K562 (cell line): ENCODE results near the gene FKRP. TPM values are rescaled to one million over a fixed set of nuclear protein-coding genes. Genes with fewer than 3 reads are reported as not detected.

Source experiments
- BMI1 ChIP-seq: fragments of 150-350 bp; IDR thresholded peaks from 2 replicates; pipeline ENCODE4 v1.6.1; 2014; ENCODE audit warnings: low read length
- DIDO1 ChIP-seq: fragments of 450-650 bp; IDR thresholded peaks from 2 replicates; pipeline ENCODE4 v1.6.1; 2016; ENCODE audit warnings: low read depth, missing biosample characterization, missing genetic modification characterization
- ETV5 ChIP-seq: sonication (generic); formaldehyde crosslinking; IDR thresholded peaks from 2 replicates; pipeline ENCODE4 v1.4.0; 2020; ENCODE audit warnings: low read depth, mild to moderate bottlenecking, missing genetic modification reagents
- FOXK2 ChIP-seq, 2 experiments: fragments of 450-650 bp; IDR thresholded peaks in 1 of 2; conservative IDR thresholded peaks in 1 of 2; 2 replicates each; pipeline ENCODE4 v1.6.1; 2016; ENCODE audit warnings: low read depth in 2 of 2, mild to moderate bottlenecking in 1 of 2
- GTF2F1 ChIP-seq: IDR thresholded peaks from 2 replicates; pipeline ENCODE4 v1.6.1; 2011; ENCODE audit warnings: low read depth, low read length, improper control_type of control experiment
- HMG20A ChIP-seq: fragments of 450-650 bp; formaldehyde crosslinking; conservative IDR thresholded peaks from 2 replicates; pipeline ENCODE4 v1.4.0; 2020; ENCODE audit warnings: mild to moderate bottlenecking, mixed read lengths
- KLF6 ChIP-seq: fragments of 250-450 bp; sonication (Bioruptor Pico); IDR thresholded peaks from 2 replicates; pipeline ENCODE4 v1.4.0; 2020; ENCODE audit warnings: mild to moderate bottlenecking, moderate library complexity, borderline replicate concordance
- L3MBTL2 ChIP-seq: fragments of 450-650 bp; IDR thresholded peaks from 2 replicates; pipeline ENCODE4 v1.6.1; 2016; ENCODE audit warnings: mild to moderate bottlenecking, moderate library complexity
- RAD21 ChIP-seq, 2 experiments: fragments of 250-450 bp in 1 of 2; fragments of 450-650 bp in 1 of 2; sonication (Bioruptor Pico) in 1 of 2; formaldehyde crosslinking in 1 of 2; IDR thresholded peaks in 1 of 2; conservative IDR thresholded peaks in 1 of 2; 2 replicates each; pipeline versions ENCODE4 v1.4.0 to v1.8.0; 2020 to 2022; ENCODE audit warnings: mild to moderate bottlenecking in 2 of 2, moderate library complexity in 1 of 2
- RNF2 ChIP-seq: sonication (generic); IDR thresholded peaks from 2 replicates; pipeline ENCODE4 v1.6.1; 2016
- RUNX1 ChIP-seq: sonication (generic); IDR thresholded peaks from 2 replicates; pipeline ENCODE4 v1.6.1; 2016; ENCODE audit warnings: antibody characterized with exemption, low read depth
- SAFB2 ChIP-seq: fragments of 200-400 bp; formaldehyde crosslinking; IDR thresholded peaks from 2 replicates; pipeline ENCODE4 v1.6.1; 2018; ENCODE audit warnings: borderline replicate concordance, low read length, low read depth, moderate library complexity; ENCODE audit not compliant: severe bottlenecking
- SIN3A ChIP-seq, 2 experiments: fragments of 150-350 bp in 1 of 2; IDR thresholded peaks; 2 replicates each; pipeline ENCODE4 v1.6.1; 2011 to 2016; ENCODE audit warnings: borderline replicate concordance in 2 of 2, low read depth in 2 of 2, low read length in 2 of 2, mild to moderate bottlenecking in 2 of 2, moderate library complexity in 2 of 2; ENCODE audit not compliant: control insufficient read depth in 1 of 2
- SLC30A9 ChIP-seq: fragments of 250-450 bp; sonication (Bioruptor Pico); IDR thresholded peaks from 2 replicates; pipeline ENCODE4 v1.8.0; 2022; ENCODE audit warnings: mild to moderate bottlenecking, moderate library complexity
- YBX1 ChIP-seq: fragments of 450-650 bp; IDR thresholded peaks from 2 replicates; pipeline ENCODE4 v1.7.1; 2016; ENCODE audit warnings: mild to moderate bottlenecking
- ZBTB7A ChIP-seq: IDR thresholded peaks from 2 replicates; pipeline ENCODE4 v1.6.1; 2011; ENCODE audit warnings: low read depth, mild to moderate bottlenecking, low read length, moderate library complexity, borderline replicate concordance; ENCODE audit not compliant: control insufficient read depth
- ZC3H11A ChIP-seq: IDR thresholded peaks from 2 replicates; pipeline ENCODE4 v1.6.1; 2012; ENCODE audit warnings: low read depth, low read length, improper control_type of control experiment
- ZMIZ1 ChIP-seq, 2 experiments: fragments of 150-350 bp in 1 of 2; IDR thresholded peaks; 2 replicates each; pipeline ENCODE4 v1.6.1; 2012 to 2016; ENCODE audit warnings: low read depth in 2 of 2, low read length in 2 of 2, mild to moderate bottlenecking in 1 of 2, moderate library complexity in 1 of 2
- ZNF133 ChIP-seq: fragments of 250-450 bp; sonication (Bioruptor Pico); IDR thresholded peaks from 2 replicates; pipeline ENCODE4 v1.4.0; 2020; ENCODE audit warnings: mild to moderate bottlenecking
- ZNF143 ChIP-seq: sonication (generic); formaldehyde crosslinking; IDR thresholded peaks from 2 replicates; pipeline ENCODE4 v1.9.0; 2022; ENCODE audit warnings: mild to moderate bottlenecking, missing genetic modification reagents
- polyA plus RNA-seq, 8 experiments: library from polyadenylated mRNA; depleted of rRNA in 4 of 8; stranded (reverse) in 5 of 8; unstranded in 3 of 8; fragments of >200 nt; fragmentation: Nextera tagmentation in 2 of 8; fragmentation: Illumina TruSeq in 1 of 8; extraction: Ambion mirVana in 2 of 8; extraction: Trizol in 1 of 8; gene quantifications; 2 replicates each; pipeline versions ENCODE4 v1.2.1 to v1.2.3, GENCODE V29; 2011 to 2014; ENCODE audit warnings: inconsistent platforms in 1 of 8, missing spikeins in 1 of 8
- total RNA-seq, 7 experiments: library from RNA; depleted of rRNA in 6 of 7; stranded (reverse); fragments of >200 nt in 6 of 7; fragmentation: Illumina TruSeq in 2 of 7; extraction: Trizol in 2 of 7; gene quantifications; 2 replicates each; pipeline versions ENCODE4 v1.2.1 to v1.2.3, GENCODE V29; 2011 to 2021; ENCODE audit warnings: low replicate concordance in 1 of 7
- TF ChIP-seq, protein P1 (sequence below): fragments of 250-450 bp; sonication (Bioruptor Pico); IDR thresholded peaks from 2 replicates; pipeline ENCODE4 v1.8.0; 2021; ENCODE audit warnings: mild to moderate bottlenecking, moderate library complexity
- TF ChIP-seq, protein P2 (sequence below), 2 experiments: fragments of 450-650 bp in 1 of 2; sonication (generic) in 1 of 2; formaldehyde crosslinking in 1 of 2; IDR thresholded peaks in 1 of 2; conservative IDR thresholded peaks in 1 of 2; 2 replicates each; pipeline versions ENCODE4 v1.6.1 to v1.8.1; 2016 to 2023; ENCODE audit warnings: mild to moderate bottlenecking in 2 of 2, moderate library complexity in 2 of 2, inconsistent platforms in 1 of 2, missing genetic modification reagents in 1 of 2

Gene FKRP
- total and polyA plus RNA-seq, 9 of the 15 experiments (the other 6 are each of a cell fraction or from before 2014, with no cell fraction given) = 0.68 to 16.1 (median 6.5) TPM

- TF ChIP-seq ZMIZ1 (IDR thresholded peaks at IDR 0.05; ENCODE audit: low read depth in 2 of 2, low read length in 2 of 2) (no peak), ZC3H11A (no peak), SAFB2 (no peak), ETV5 (CRISPR knock-in tag) (peak; percentile 42; the same call in 1 of the 2 replicates), ZNF133 (CRISPR knock-in tag) (no peak), HMG20A (CRISPR knock-in tag) (no peak), FOXK2 (conservative IDR thresholded peaks at IDR 0.05 in 1 of 2, IDR thresholded peaks at IDR 0.05 in 1 of 2; ENCODE audit: low read depth in 2 of 2) (no peak), RUNX1 (no peak), GTF2F1 (no peak), SLC30A9 (CRISPR knock-in tag) (no peak), ZNF143 (no peak), ZBTB7A (peak; percentile 68; the same call in 1 of the 2 replicates), KLF6 (no peak), YBX1 (no peak), RAD21 (CRISPR knock-in tag; conservative IDR thresholded peaks at IDR 0.05 in 1 of 2, IDR thresholded peaks at IDR 0.05 in 1 of 2) (no peak), DIDO1 (tag) (no peak), L3MBTL2 (0 out of 2 replicates have a peak, but pooled peaks have one; percentile 15), SIN3A (IDR thresholded peaks at IDR 0.05; ENCODE audit: borderline replicate concordance in 2 of 2, control insufficient read depth in 1 of 2, low read depth in 2 of 2, low read length in 2 of 2) (0 out of 4 replicates have a peak, but pooled peaks of 1 of the 2 experiments have one; percentile 18), BMI1 (no peak), RNF2 (peak; percentile 49; the same call in 1 of the 2 replicates)
- TF ChIP-seq, protein P1, sequence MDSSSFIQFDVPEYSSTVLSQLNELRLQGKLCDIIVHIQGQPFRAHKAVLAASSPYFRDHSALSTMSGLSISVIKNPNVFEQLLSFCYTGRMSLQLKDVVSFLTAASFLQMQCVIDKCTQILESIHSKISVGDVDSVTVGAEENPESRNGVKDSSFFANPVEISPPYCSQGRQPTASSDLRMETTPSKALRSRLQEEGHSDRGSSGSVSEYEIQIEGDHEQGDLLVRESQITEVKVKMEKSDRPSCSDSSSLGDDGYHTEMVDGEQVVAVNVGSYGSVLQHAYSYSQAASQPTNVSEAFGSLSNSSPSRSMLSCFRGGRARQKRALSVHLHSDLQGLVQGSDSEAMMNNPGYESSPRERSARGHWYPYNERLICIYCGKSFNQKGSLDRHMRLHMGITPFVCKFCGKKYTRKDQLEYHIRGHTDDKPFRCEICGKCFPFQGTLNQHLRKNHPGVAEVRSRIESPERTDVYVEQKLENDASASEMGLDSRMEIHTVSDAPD (CRISPR knock-in tag) = no peak
- TF ChIP-seq, protein P2, sequence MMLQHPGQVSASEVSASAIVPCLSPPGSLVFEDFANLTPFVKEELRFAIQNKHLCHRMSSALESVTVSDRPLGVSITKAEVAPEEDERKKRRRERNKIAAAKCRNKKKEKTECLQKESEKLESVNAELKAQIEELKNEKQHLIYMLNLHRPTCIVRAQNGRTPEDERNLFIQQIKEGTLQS (IDR thresholded peaks at IDR 0.05) = no peak
- TF ChIP-seq, protein P2 (CRISPR knock-in tag; conservative IDR thresholded peaks at IDR 0.05) = no peak
Observed at GRCh38 chr19:46736531-46737297, 9.1 kb upstream of the FKRP start (continued).
